ENCODE measurements around the gene GPR107. TPM values are rescaled to one million over a fixed set of nuclear protein-coding genes. Genes with fewer than 3 reads are reported as not detected.

Gene GPR107
- total RNA-seq, 1 donor from 2014 or later, result 43.8 TPM

DNA sequence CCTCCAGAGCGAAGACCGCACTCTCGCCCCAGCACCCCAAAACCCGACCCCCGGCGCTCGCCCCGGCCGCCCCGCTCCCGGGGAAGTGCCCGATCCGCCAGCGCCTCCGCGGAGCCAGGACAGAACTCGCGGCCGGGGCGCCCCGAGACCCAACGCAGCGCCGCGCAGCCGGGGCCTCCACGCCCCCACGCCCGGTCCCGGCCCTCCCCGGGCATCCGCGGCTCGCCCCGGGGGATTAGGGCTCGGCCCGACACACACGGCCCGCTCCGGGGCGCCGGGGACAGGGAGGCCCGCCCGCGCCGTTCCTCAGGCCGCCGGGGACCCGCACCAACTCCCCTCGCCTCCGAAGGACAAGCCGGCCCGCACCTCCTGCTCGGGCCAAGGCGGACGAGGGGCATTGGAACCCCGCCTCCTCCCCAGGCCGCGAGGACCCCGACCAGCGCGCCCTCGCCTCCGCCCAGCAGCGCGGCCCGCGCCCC is 11.3 kb upstream of the GPR107 start:
- H3K27me3 Mint-ChIP-seq (ENCODE audit: low read depth), result peaks cover 8% of the 10 kb centered on the region
- peak overlapping the region; percentile 99 for H3K27ac Mint-ChIP-seq (ENCODE audit: unreplicated experiment)
- no peak for DNase-seq (ENCODE audit: low read depth, low spot score)
- H3K36me3 Mint-ChIP-seq (ENCODE audit: low read depth), result no peaks in the 10 kb centered on the region
- H3K9me3 Mint-ChIP-seq, result no peaks in the 10 kb centered on the region
- TF ChIP-seq, protein P1, sequence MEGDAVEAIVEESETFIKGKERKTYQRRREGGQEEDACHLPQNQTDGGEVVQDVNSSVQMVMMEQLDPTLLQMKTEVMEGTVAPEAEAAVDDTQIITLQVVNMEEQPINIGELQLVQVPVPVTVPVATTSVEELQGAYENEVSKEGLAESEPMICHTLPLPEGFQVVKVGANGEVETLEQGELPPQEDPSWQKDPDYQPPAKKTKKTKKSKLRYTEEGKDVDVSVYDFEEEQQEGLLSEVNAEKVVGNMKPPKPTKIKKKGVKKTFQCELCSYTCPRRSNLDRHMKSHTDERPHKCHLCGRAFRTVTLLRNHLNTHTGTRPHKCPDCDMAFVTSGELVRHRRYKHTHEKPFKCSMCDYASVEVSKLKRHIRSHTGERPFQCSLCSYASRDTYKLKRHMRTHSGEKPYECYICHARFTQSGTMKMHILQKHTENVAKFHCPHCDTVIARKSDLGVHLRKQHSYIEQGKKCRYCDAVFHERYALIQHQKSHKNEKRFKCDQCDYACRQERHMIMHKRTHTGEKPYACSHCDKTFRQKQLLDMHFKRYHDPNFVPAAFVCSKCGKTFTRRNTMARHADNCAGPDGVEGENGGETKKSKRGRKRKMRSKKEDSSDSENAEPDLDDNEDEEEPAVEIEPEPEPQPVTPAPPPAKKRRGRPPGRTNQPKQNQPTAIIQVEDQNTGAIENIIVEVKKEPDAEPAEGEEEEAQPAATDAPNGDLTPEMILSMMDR (conservative IDR thresholded peaks at IDR 0.05), result no peak
- peaks cover 38% of the 10 kb centered on the region for H3K4me1 Mint-ChIP-seq
- H3K4me3 Mint-ChIP-seq, result peak overlapping the region; percentile 97

DNA sequence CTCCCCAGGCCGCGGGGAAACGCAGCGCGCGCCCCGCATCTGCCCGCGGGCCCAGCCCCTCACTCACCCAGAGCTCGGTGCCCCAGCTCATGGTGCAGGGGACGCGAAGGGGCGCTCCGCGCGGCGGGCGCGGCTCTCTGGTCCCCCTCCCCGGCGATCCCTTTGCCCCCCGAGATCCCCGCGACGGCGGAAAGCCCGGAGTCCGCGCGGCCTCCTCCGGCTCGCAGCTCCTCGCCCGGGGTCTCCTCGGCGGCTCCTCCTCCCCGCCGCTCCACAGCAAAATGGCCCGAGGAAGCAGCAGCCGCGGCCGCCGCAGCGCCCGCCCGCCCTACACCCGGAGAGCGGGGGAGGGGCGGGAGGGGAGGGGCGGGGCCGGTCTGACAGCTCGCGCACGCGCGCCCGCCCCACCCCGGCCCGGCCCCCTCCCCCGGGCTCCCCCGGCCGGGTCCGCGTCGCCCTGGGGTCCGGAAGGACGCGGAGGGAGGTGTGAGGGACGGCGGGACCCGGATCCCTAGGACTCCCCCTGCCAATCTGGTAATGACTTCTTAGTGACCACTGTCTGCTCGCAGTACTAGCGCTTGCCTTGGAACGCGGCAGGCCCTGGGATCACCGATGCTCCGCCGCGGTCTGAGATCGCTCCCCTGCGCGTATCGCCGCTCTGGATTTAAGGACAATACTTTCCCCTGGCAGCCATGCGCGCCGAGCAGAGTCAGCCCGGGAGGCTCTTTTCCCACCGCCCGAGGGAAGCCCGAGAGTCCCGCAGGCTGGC is 10.6 kb upstream of the GPR107 start, which contains the start of gene FNBP1:
Gene FNBP1, minus strand, starts transcription at position 305 of the 769 bp plus-strand sequence. Its CDS starts 214 bp downstream, at position 91.
- peak within 1 kb of the TSS; percentile 99 for H3K27ac Mint-ChIP-seq (ENCODE audit: unreplicated experiment)
- TF ChIP-seq, protein P1 (conservative IDR thresholded peaks at IDR 0.05), result no peak
- peak within 1 kb of the TSS; percentile 98 for H3K4me3 Mint-ChIP-seq
- DNase-seq (ENCODE audit: low read depth, low spot score), result peak; percentile 74
- no peaks in the 10 kb centered on the region for H3K9me3 Mint-ChIP-seq
- H3K27me3 Mint-ChIP-seq (ENCODE audit: low read depth), result peaks cover 8% of the 10 kb centered on the region
- H3K36me3 Mint-ChIP-seq (ENCODE audit: low read depth), result no peaks in the 10 kb centered on the region
- H3K4me1 Mint-ChIP-seq, result peaks cover 38% of the 10 kb centered on the region

DNA sequence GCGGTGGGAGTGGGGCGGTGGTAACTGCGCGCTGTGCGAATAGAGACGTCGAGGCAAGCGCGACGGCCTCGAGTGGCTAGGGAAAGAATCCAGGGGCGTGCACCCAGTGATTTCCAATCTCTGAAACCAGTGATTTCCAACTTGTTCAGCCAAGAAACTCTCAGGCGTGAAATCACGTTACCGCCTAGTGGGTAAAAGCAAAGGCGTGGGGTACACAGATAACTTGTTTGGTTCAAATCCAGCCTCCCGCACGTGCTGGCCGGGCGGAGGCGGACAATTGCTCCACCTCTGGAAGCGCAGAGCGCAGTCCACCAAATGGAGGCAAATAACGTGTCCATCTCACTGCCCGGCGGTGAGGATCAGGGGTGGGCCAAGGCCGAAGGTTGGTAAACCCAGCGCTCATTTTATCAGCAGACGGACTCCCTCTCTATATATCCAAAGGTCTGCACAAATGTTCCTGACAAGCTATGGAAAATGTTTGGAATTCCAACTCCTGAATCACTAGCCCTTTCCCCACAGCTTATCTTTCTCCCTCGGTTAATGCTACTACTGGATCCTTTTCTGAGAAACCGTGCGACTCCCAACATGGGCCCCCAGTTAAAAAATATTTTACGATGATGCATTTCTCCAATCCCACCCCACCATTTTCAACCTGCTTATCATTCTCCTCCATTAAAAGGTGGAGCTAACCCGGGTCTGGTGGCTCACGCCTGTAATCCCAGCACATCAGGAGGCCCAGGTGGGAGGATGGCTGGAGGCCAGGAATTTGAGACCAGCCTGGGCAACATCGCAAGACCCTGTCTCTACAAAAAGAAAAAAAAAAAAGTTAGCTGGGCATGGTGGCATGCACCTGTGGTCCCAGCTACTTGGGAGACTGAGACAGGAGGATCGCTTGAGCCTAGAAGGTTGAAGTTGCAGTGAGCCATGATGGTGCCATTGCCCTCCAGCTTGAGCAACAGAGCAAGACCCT is 9.8 kb upstream of the GPR107 start:
- H3K27ac Mint-ChIP-seq (ENCODE audit: unreplicated experiment), result no peak overlapping the region
- H3K4me1 Mint-ChIP-seq, result peaks cover 38% of the 10 kb centered on the region
- DNase-seq (ENCODE audit: low read depth, low spot score), result no peak
- peaks cover 8% of the 10 kb centered on the region for H3K27me3 Mint-ChIP-seq (ENCODE audit: low read depth)
- H3K4me3 Mint-ChIP-seq, result peak overlapping the region; percentile 98
- no peaks in the 10 kb centered on the region for H3K36me3 Mint-ChIP-seq (ENCODE audit: low read depth)
- TF ChIP-seq, protein P1 (conservative IDR thresholded peaks at IDR 0.05), result no peak
- H3K9me3 Mint-ChIP-seq, result no peaks in the 10 kb centered on the region

DNA sequence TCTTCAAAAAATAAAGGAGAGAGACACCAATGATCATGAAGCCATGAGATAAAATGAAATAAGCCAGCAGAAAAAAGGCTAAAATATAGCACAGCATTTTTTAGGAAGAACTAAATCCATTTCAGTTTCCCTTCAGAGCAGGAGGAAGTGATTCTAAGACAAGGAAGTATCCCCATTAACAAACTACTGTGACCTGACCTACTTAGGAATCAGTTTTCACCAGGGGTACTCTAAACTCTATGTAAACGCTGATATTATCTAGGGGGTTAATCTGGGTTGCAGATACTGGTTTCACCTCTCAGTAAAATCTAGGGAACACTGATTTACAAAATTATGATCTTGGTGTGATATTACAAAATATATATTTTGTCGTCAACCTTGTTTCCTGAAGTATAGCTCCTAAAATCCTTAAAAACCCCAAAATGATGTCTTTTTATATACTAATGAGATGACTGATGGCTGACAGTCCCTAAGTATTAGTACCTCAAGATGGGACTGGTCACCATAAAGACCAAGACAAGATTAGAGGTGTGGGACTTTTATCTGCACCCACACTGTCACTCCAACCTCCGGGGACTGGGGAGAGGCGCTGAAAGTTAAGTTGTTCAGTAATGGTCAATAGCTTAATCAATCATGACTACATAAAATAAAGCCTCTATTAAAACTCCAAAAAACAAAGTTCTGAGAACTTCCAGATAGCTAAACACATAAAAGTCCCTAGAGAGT is 7.8 kb upstream of the GPR107 start:
- Mint-ChIP-seq H3K27me3 (ENCODE audit: low read depth) (peaks cover 8% of the 10 kb centered on the region), H3K9me3 (no peaks in the 10 kb centered on the region), H3K4me3 (peak overlapping the region; percentile 42), H3K27ac (ENCODE audit: unreplicated experiment) (no peak overlapping the region), H3K4me1 (peaks cover 29% of the 10 kb centered on the region), H3K36me3 (ENCODE audit: low read depth) (no peaks in the 10 kb centered on the region)
- TF ChIP-seq, protein P1 (conservative IDR thresholded peaks at IDR 0.05), result no peak
- DNase-seq (ENCODE audit: low read depth, low spot score), result no peak
